Umbilical cord (tissue), 2 donors: ENCODE results near the gene PODXL2. TPM values are rescaled to one million over a fixed set of nuclear protein-coding genes. Genes with fewer than 3 reads are reported as not detected.
A peak's percentile ranks its signal among the peaks of the same experiment; 100 is the strongest.

Source experiments
- DNase-seq: peaks from one replicate; pipeline ENCODE4 v3.0.0-alpha.2; 2015; ENCODE audit warnings: low spot score
- total RNA-seq: library from RNA; depleted of rRNA; stranded (reverse); fragments of >200 nt; gene quantifications from one replicate; pipeline ENCODE4 v1.2.3, GENCODE V29; 2014; ENCODE audit warnings: low replicate concordance; ENCODE audit not compliant: insufficient read depth

The PODXL2 gene
- total RNA-seq: 0.72 TPM

GRCh38 chr3:127628788-127629466, at the start of gene PODXL2:
PODXL2 (plus strand) TSS chr3:127629185; CDS start chr3:127629220, 35 bp downstream.
- DNase-seq: peak; percentile 21

GRCh38 chr3:127580327-127581060, 48.5 kb upstream of the PODXL2 start:
- DNase-seq: no peak

GRCh38 chr3:127584734-127585133, 44.3 kb upstream of the PODXL2 start:
- no peak for DNase-seq

DNA sequence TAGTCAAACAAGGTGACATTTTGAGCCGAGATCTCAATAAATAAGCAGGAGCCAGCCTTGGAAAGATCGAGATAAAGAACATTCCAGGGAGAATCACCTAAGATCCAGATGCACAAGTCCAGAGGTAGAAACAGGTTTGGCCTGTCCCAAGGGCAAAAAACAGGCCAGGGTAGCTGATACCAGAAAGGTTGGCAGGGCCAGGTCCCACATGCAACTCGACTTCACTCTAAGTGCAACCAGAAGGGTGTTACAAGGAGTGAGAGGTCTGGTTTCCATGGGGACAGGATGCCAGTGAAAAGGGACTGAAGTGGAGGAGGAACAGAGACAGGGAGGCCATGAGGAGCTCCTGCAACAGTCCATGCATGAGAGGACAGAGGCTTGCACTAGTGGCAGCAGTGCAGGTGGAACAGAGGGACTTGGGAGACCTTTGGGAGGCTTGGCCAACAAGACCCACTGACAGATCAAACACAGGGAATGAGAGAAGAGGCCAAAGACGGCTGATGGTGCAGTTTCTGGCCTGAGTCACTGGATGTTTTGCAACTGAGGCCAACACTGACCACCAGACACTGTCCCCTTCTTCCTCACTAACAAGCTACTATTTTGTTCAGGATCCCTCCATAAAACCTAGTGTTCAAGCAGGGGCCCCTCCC, 43.7 kb upstream of the PODXL2 start:
- no peak for DNase-seq

DNA sequence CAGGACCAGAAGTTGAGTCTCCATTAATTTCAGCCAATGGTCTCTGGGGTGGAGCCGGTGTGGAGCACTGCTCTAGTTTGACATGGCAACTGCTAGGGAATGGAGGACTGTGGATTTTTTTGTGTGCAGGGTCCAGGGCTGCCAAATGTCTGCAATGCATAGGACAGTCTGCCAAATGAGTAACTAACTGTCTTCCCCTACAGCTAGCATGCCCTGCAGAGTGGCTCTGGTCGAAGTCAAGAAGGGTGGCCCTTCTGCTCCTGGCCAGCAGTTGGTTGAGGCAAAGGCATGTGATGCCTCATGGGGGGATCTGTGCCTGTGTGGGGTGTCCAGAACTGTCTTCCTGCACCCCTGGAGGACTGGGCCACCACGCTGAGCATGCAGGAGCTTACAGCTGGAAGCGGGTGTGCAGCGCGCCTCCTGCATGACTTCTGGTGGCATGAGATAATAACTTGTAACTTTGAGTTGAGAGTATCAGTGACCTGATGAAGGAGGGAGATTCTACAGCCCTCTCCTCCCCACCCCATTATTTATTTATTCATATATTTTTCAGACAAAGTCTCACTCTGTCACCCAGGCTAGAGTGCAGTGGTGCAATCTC, 43.1 kb upstream of the PODXL2 start:
- no peak for DNase-seq

- DNase-seq: no peak
These were observed 41.1 kb upstream of the PODXL2 start for GRCh38 chr3:127587876-127588275.

- DNase-seq: peak; percentile 31
These were observed 40.0 kb upstream of the PODXL2 start for GRCh38 chr3:127588806-127589577.

GRCh38 chr3:127589600-127590281, 39.2 kb upstream of the PODXL2 start:
- DNase-seq: no peak

- DNase-seq: no peak
These were observed 38.7 kb upstream of the PODXL2 start for GRCh38 chr3:127590282-127590592.

- DNase-seq: peak; percentile 99
These were observed 38.2 kb upstream of the PODXL2 start, which contains the start of gene TPRA1 for GRCh38 chr3:127590593-127591465. TPRA1 (minus strand) TSS chr3:127590733; CDS start chr3:127580146, 10,587 bp downstream.

GRCh38 chr3:127593178-127593577, 35.8 kb upstream of the PODXL2 start:
- no peak for DNase-seq

GRCh38 chr3:127595303-127595702, 33.7 kb upstream of the PODXL2 start:
- DNase-seq: no peak

GRCh38 chr3:127597020-127597771, 31.8 kb upstream of the PODXL2 start:
- DNase-seq: peak; percentile 15

- DNase-seq: no peak
These were observed 30.0 kb upstream of the PODXL2 start for GRCh38 chr3:127598841-127599570.

GRCh38 chr3:127600749-127601456, 28.1 kb upstream of the PODXL2 start:
- no peak for DNase-seq

DNA sequence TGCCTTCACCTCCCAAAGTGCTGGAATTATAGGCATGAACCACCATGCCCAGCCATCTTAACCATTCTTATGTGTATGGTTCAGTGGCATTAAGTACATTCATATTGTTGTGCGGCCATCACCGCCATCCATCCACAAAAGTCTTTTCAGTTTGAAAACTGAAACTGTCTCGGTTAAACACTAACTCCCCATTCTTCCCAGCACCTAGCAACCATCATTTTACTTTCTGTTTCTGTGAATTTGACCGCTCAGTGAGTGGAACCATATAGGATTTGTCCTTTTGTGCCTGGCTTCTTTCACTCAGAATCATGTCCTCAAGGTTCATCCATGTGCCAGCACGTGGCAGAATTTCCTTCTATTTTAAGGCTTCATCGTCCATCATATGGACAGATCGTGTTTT, 24.9 kb upstream of the PODXL2 start:
- DNase-seq: no peak

- DNase-seq: no peak
These were observed 24.3 kb upstream of the PODXL2 start for GRCh38 chr3:127604546-127605165.
